GM21786 (cell line): ENCODE results near the gene PRMT6.
"Not testable (repeated sequence)": the region's sequence is repeated elsewhere in the genome, so short reads cannot be mapped to it uniquely, and the experiment has no call there.

Experiments
- ATAC-seq: cut with Tn5 transposase; IDR thresholded peaks from one replicate; pipeline ENCODE4 v1.9.1; 2021; ENCODE audit not compliant: unreplicated experiment

Gene PRMT6

GRCh38 chr1:107093395-107093794, 36.9 kb downstream of the PRMT6 start:
- ATAC-seq, result not testable (repeated sequence)

- no peak for ATAC-seq
Observed at GRCh38 chr1:107095647-107096046, 39.2 kb downstream of the PRMT6 start.

- no peak for ATAC-seq
Observed at GRCh38 chr1:107096690-107097089, 40.2 kb downstream of the PRMT6 start.

GRCh38 chr1:107098961-107099360, 42.5 kb downstream of the PRMT6 start:
- no peak for ATAC-seq

- ATAC-seq, result no peak
Observed at GRCh38 chr1:107100331-107100984, 44.0 kb downstream of the PRMT6 start.

GRCh38 chr1:107105914-107106313, 49.4 kb downstream of the PRMT6 start:
- ATAC-seq, result no peak
